ENCODE data around the gene STK40.

STK40 gene

GRCh38 chr1:36400825-36401601, 15.3 kb upstream of the STK40 start:
- DNase-seq: peak; percentile 53

DNA sequence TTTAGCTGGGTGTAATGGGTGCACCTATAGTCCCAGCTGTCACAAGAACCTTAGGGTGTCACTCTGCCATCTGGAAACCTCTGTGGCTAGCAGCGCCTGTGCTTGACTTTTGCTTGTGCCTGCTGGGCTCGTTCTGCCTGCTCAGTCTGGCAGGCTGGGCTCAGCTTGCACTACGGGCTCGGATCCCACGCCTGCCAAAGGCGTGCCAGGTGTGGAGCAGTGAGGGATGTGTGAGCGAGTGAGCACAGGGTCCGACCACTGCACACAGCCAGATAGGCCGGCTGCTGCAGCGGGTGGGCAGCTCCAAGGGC, 14.7 kb upstream of the STK40 start:
- DNase-seq: no peak
- in situ Hi-C loops (cut with MboI; ENCODE audit: low pct_unique_long_range_greater_than_20kb, low sequenced_read_pairs): no loop called here

More at GRCh38 chr1:36400825-36401601, 15.3 kb upstream of the STK40 start:
- in situ Hi-C loops (cut with MboI; ENCODE audit: low pct_unique_long_range_greater_than_20kb, low sequenced_read_pairs): no loop called here

DNA sequence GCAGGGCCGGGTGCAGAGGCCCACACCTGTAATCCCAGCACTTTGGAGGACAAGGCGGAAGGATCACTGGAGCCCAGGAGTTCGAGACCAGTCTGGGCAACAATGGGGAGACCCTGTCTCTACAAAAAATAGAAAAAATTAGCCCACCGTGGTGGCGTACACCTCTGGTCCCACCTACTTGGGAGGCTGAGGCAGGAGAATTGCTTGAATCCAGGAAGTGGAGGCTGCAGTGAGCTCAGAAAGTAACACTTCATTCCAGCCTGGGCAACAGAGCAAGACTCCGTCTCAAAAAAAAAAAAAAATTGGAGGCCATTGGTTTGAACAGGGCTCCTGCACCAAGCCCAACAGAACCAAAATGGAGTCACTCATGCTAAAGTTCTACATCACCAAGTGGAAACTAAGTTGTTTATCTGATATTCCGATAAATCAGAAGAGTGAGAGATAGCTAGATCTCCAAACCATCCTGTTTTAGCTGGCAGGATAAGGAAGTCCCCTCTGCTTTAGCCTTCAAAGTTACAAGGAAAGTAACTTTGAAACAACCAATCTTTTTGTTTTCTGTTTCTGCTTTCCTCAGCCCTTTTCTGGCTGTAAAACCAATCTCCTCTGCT, 12.8 kb upstream of the STK40 start:
- in situ Hi-C loops (cut with MboI; ENCODE audit: low pct_unique_long_range_greater_than_20kb, low sequenced_read_pairs): no loop called here
- no peak for DNase-seq

DNA sequence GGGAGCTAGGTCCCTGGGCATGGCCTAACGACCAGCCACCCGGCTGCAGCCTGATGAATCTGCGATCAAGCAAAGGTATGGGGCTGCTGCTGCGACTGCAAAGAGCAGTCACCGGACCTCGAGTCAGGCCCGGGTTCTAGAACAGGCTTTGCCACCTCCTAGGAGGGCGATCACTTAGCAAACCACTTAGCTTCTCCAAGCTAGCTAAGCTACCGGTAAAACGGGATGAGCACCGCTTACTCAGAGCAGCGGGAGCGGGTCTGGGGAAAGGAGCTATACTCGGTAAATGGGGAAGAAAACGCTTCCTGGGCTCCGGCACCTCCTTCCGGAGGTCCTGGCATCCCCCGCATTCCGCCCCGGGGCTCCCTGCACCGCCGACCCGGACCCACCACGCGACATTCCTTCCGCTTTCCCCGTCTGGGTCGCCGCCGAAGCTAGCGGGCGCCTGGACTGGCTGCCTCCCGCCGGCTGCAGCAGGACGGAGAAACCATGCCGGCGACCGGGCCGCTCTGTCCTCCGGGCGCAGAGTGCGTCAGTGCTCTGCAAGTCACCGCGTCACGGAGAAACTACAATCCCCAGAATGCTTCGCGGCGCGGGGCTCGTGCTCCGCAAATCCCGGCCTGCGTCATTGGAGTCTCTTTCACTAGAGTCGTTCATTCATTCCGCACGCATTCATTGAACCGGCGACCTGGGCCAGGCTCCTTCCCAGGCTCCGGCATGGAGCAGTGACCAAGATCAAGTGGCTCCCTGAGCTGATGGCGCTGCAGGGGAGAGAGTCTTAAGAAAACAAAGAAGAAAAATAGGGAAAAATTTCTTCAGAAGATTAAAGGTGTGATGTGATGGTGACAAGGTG, 11.9 kb upstream of the STK40 start, which contains the start of gene LSM10:
LSM10 (minus strand) TSS at position 531 of the 853 bp plus-strand sequence. CDS start 3,779 bp downstream, outside the sequence.
- in situ Hi-C loops (cut with MboI; ENCODE audit: low pct_unique_long_range_greater_than_20kb, low sequenced_read_pairs): no loop called here
- DNase-seq: peak; percentile 91

- DNase-seq: no peak
- in situ Hi-C loops (cut with MboI; ENCODE audit: low pct_unique_long_range_greater_than_20kb, low sequenced_read_pairs): no loop called here
Observed at GRCh38 chr1:36397083-36397377, 11.3 kb upstream of the STK40 start.

GRCh38 chr1:36396359-36396758, 10.6 kb upstream of the STK40 start:
- DNase-seq: no peak
- in situ Hi-C loops (cut with MboI; ENCODE audit: low pct_unique_long_range_greater_than_20kb, low sequenced_read_pairs): no loop called here

GRCh38 chr1:36393686-36394085, 8.0 kb upstream of the STK40 start:
- in situ Hi-C loops (cut with MboI; ENCODE audit: low pct_unique_long_range_greater_than_20kb, low sequenced_read_pairs): no loop called here
- DNase-seq: no peak

- in situ Hi-C loops (cut with MboI; ENCODE audit: low pct_unique_long_range_greater_than_20kb, low sequenced_read_pairs): no loop called here
- no peak for DNase-seq
Observed at GRCh38 chr1:36392836-36393235, 7.1 kb upstream of the STK40 start.

- DNase-seq: no peak
- in situ Hi-C loops (cut with MboI; ENCODE audit: low pct_unique_long_range_greater_than_20kb, low sequenced_read_pairs): no loop called here
Observed at GRCh38 chr1:36391271-36391670, 5.5 kb upstream of the STK40 start.

DNA sequence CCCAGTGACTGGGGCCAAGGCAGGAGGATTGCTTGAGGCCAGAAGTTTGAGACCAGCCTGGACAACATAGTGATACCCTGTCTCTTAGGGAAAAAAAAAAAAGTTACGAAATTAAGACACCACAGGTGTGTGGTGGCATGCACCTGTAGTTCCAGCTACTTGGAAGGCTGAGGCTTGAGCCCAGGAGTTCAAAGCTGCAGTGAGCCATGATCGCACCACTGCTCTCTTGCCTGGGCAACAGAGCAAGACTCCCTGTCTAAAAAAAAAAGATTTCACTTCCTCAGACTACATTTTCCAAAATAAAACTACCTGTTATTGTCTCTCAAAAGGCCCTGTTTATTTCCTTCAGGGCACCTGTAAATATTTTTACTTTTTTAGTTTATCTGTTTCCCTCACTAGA, 4.7 kb upstream of the STK40 start:
- in situ Hi-C loops (cut with MboI; ENCODE audit: low pct_unique_long_range_greater_than_20kb, low sequenced_read_pairs): no loop called here
- no peak for DNase-seq

DNA sequence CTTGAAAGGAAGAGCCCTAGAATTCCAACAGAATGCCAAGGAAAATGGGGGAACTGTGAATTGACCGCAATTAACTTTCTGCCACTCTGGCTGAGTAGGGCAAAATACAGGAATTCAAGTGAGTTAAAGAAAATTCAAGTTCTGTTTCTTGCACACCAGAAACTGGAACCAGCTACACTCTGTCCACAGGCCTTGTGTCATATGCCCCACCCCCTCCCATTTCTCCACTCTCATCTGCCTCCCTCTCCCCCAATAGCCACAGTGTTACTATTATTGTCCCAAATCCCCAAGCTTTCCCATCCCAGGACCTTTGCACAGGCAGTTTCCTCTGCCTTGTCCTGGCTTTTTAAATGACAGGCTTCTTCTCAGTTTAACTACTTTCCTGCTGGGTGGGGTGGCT, 4.3 kb upstream of the STK40 start:
- no peak for DNase-seq
- in situ Hi-C loops (cut with MboI; ENCODE audit: low pct_unique_long_range_greater_than_20kb, low sequenced_read_pairs): no loop called here

- in situ Hi-C loops (cut with MboI; ENCODE audit: low pct_unique_long_range_greater_than_20kb, low sequenced_read_pairs): no loop called here
- no peak for DNase-seq
Observed at GRCh38 chr1:36389261-36389660, 3.5 kb upstream of the STK40 start.

DNA sequence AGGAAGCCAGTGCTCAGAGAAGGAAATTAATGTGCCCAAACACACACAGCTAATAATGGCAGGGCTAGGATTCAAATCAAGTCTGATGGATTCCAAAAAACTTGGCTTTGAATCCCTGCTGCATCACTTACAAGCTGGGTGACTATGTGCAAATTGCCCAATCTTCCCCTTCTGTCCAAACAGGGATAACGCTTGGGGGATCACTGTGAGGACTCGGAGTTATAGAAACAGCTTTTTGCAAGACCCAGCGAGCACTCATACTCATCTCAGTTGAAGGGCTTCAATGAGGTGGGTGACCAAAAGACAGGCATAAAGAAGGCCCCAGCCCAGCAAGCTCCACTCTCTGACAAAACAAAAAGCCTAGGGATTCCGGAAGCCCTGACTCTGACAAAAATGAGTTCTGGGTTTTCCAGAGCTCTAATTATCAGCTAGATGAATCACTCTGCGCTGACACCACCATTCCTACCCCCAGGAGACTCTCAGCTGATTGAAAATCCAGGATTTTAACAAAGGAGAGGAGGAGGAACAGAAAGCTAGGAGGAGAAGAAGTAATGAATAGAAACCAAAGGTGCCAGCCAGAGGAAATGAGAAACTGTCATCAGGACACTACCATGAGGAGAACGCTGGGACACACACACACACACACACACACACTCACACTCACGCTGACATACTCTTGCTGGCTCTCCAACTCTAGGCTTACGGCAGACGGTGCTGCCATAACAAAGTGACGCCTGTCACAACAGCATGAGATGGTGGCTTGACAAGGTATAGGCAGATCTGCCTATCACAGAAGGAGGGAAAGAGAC, 1.6 kb upstream of the STK40 start:
- in situ Hi-C loops (cut with MboI; ENCODE audit: low pct_unique_long_range_greater_than_20kb, low sequenced_read_pairs): no loop called here
- DNase-seq: no peak

GRCh38 chr1:36386265-36387140, 779 bp upstream of the STK40 start:
- in situ Hi-C loops (cut with MboI; ENCODE audit: low pct_unique_long_range_greater_than_20kb, low sequenced_read_pairs): no loop called here
- peak; percentile 96 for DNase-seq

- in situ Hi-C loops (cut with MboI; ENCODE audit: low pct_unique_long_range_greater_than_20kb, low sequenced_read_pairs): no loop called here
- DNase-seq: peak; percentile 78
Observed at GRCh38 chr1:36384542-36385409, 948 bp downstream of the STK40 start.

DNA sequence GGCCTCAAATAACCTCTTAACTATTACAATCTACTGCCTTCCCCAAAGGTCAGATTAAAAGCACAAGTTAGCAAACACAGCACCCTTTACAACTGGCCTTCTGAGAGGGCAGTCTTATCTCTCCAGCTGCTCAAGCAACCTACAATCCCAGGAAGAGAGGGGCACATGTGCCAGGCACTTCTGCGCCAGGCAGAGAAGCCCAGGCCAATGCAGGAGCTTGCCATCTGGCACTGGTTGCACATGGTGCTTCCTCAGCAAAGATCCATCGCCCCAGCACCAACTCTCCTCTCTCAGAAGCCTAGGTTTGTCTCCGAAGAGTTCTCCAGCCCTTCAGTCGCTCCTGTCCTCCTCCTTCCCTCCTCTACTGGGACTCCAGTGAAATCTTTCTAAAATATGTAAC, 2.5 kb downstream of the STK40 start:
- DNase-seq: no peak
- in situ Hi-C loops (cut with MboI; ENCODE audit: low pct_unique_long_range_greater_than_20kb, low sequenced_read_pairs): no loop called here

- in situ Hi-C loops (cut with MboI; ENCODE audit: low pct_unique_long_range_greater_than_20kb, low sequenced_read_pairs): no loop called here
- DNase-seq: no peak
Observed at GRCh38 chr1:36382669-36383068, 3.1 kb downstream of the STK40 start.

DNA sequence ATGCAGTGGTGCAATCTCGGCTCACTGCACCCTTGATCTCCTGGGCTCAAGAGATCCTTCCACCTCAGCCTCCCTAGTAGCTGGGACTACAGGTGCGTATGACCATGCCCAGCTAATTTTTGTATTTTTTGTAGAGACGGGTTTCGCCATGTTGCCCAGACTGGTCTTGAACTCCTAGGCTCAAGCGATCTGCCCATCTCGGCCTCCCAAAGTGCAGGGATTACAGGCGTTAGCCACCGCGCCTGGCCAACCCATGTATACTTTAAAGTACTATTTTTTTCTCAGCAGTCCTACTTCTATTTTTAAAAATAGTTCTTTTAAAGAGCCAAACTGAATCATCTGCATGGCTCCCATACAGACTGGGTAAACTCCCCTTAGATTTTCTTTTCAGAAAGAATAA, 3.5 kb downstream of the STK40 start:
- no peak for DNase-seq

More for the DNA sequence above, 3.5 kb downstream of the STK40 start:
- in situ Hi-C loops (cut with MboI; ENCODE audit: low pct_unique_long_range_greater_than_20kb, low sequenced_read_pairs): no loop called here
